Hepatocyte (in vitro differentiated cells): Measurements from ENCODE around the gene KRT6B. TPM values are rescaled to one million over a fixed set of nuclear protein-coding genes. Genes with fewer than 3 reads are reported as not detected.

ENCODE experiments used
- DNase-seq: peaks from one replicate; pipeline ENCODE4 v3.0.0-alpha.2; 2016; ENCODE audit warnings: low spot score
- H2AFZ ChIP-seq: fragments of 200-600 bp; sonication (generic); 2 replicates; pipeline ENCODE4 v1.6.0; 2016; ENCODE audit warnings: antibody characterized with exemption, mild to moderate bottlenecking
- H3K27ac ChIP-seq: fragments of 200-600 bp; sonication (generic); 2 replicates; pipeline ENCODE4 v1.5.1; 2016; ENCODE audit warnings: mild to moderate bottlenecking
- H3K27me3 ChIP-seq: fragments of 200-600 bp; sonication (generic); 2 replicates; pipeline ENCODE4 v1.6.1; 2016
- H3K36me3 ChIP-seq: fragments of 200-600 bp; sonication (generic); replicated peaks from 2 replicates; pipeline ENCODE4 v1.5.1; 2016; ENCODE audit warnings: low read depth; ENCODE audit not compliant: insufficient read depth
- H3K4me1 ChIP-seq: fragments of 200-600 bp; sonication (generic); 2 replicates; pipeline ENCODE4 v1.5.1; 2016; ENCODE audit warnings: mild to moderate bottlenecking, moderate library complexity; ENCODE audit not compliant: insufficient read depth
- H3K4me2 ChIP-seq: fragments of 200-600 bp; sonication (generic); 2 replicates; pipeline ENCODE4 v1.6.0; 2016
- H3K4me3 ChIP-seq: fragments of 200-600 bp; sonication (generic); 2 replicates; pipeline ENCODE4 v1.5.1; 2016; ENCODE audit warnings: mild to moderate bottlenecking
- H3K79me2 ChIP-seq: fragments of 200-600 bp; sonication (generic); 2 replicates; pipeline ENCODE4 v1.6.0; 2017; ENCODE audit warnings: mild to moderate bottlenecking
- H3K9me2 ChIP-seq: fragments of 200-600 bp; sonication (generic); replicated peaks from 2 replicates; pipeline ENCODE4 v1.6.0; 2017; ENCODE audit warnings: mild to moderate bottlenecking; ENCODE audit not compliant: insufficient read depth
- H3K9me3 ChIP-seq: fragments of 200-600 bp; sonication (generic); 2 replicates; pipeline ENCODE4 v1.5.1; 2016; ENCODE audit warnings: low read depth, mild to moderate bottlenecking
- H4K20me1 ChIP-seq: fragments of 200-600 bp; sonication (generic); 2 replicates; pipeline ENCODE4 v1.6.0; 2016; ENCODE audit warnings: mild to moderate bottlenecking; ENCODE audit not compliant: insufficient read depth, poor library complexity, severe bottlenecking
- EZH2 ChIP-seq: fragments of 200-600 bp; sonication (generic); IDR thresholded peaks from 2 replicates; pipeline ENCODE4 v1.6.1; 2016; ENCODE audit warnings: antibody characterized with exemption, mild to moderate bottlenecking, borderline replicate concordance
- EZH2phosphoT487 ChIP-seq: fragments of 200-600 bp; sonication (generic); IDR thresholded peaks from one replicate; pipeline ENCODE4 v1.6.1; 2018; ENCODE audit warnings: antibody characterized with exemption, mild to moderate bottlenecking, low read depth, moderate library complexity; ENCODE audit not compliant: unreplicated experiment, severe bottlenecking
- WGBS: methylation state at CpG from one replicate; pipeline ENCODE4 v1.1.6; 2016; ENCODE audit warnings: low lambda C conversion rate; ENCODE audit errors: missing lambda C conversion rate; 5-methylcytosine and 5-hydroxymethylcytosine counted together
- polyA plus RNA-seq: library from polyadenylated mRNA; unstranded; fragments of >200 nt; fragmentation: Nextera tagmentation; extraction: Ambion mirVana; gene quantifications from 2 replicates; pipeline ENCODE4 v1.2.1, GENCODE V29; 2016
- total RNA-seq: library from RNA; depleted of rRNA; stranded (reverse); fragments of >200 nt; gene quantifications from 2 replicates; pipeline ENCODE4 v1.2.3, GENCODE V29; 2014
- TF ChIP-seq, protein P1 (sequence below): fragments of 200-600 bp; sonication (generic); IDR thresholded peaks from 2 replicates; pipeline ENCODE4 v1.5.1; 2016; ENCODE audit warnings: antibody characterized with exemption, mild to moderate bottlenecking; ENCODE audit not compliant: poor library complexity

The KRT6B gene
- total and polyA plus RNA-seq, 2 experiments from 2014 or later: 0.42 TPM; not detected in 1

DNA sequence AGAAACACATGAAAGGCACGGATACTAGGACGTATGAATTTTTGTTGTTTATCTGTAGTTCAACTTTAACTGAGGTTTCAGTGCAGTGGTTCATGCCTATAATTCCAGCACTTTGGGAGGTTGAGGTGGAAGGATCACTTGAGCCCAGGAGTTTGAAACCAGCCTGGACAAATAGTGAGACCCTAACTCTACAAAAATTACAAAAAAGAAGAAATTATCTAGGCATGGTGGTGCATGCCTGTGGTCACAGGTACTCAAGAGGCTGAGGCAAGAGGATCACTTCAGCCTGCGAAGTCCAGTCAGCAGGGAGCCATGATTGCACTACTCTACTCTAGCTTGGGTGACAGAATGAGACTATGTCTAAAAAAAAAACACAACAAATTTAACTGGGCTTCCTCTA, 8.0 kb downstream of the KRT6B start:
- WGBS: 92% methylated on average over 3 of the region's 3 CpGs
- no peak overlapping the region for H3K27ac ChIP-seq
- no peaks in the 10 kb centered on the region for H3K9me3 ChIP-seq
- H4K20me1 ChIP-seq: no peaks in the 10 kb centered on the region
- no peak overlapping the region for H3K4me3 ChIP-seq
- no peaks in the 10 kb centered on the region for H3K9me2 ChIP-seq
- no peak overlapping the region for H2AFZ ChIP-seq
- H3K79me2 ChIP-seq: no peaks in the 10 kb centered on the region
- DNase-seq: no peak
- H3K36me3 ChIP-seq: no peaks in the 10 kb centered on the region
- peaks cover 19% of the 10 kb centered on the region for H3K4me1 ChIP-seq
- TF ChIP-seq EZH2: no peak
- TF ChIP-seq EZH2phosphoT487: no peak
- TF ChIP-seq, protein P1, sequence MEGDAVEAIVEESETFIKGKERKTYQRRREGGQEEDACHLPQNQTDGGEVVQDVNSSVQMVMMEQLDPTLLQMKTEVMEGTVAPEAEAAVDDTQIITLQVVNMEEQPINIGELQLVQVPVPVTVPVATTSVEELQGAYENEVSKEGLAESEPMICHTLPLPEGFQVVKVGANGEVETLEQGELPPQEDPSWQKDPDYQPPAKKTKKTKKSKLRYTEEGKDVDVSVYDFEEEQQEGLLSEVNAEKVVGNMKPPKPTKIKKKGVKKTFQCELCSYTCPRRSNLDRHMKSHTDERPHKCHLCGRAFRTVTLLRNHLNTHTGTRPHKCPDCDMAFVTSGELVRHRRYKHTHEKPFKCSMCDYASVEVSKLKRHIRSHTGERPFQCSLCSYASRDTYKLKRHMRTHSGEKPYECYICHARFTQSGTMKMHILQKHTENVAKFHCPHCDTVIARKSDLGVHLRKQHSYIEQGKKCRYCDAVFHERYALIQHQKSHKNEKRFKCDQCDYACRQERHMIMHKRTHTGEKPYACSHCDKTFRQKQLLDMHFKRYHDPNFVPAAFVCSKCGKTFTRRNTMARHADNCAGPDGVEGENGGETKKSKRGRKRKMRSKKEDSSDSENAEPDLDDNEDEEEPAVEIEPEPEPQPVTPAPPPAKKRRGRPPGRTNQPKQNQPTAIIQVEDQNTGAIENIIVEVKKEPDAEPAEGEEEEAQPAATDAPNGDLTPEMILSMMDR: no peak
- H3K27me3 ChIP-seq: no peaks in the 10 kb centered on the region
- H3K4me2 ChIP-seq: no peak overlapping the region

DNA sequence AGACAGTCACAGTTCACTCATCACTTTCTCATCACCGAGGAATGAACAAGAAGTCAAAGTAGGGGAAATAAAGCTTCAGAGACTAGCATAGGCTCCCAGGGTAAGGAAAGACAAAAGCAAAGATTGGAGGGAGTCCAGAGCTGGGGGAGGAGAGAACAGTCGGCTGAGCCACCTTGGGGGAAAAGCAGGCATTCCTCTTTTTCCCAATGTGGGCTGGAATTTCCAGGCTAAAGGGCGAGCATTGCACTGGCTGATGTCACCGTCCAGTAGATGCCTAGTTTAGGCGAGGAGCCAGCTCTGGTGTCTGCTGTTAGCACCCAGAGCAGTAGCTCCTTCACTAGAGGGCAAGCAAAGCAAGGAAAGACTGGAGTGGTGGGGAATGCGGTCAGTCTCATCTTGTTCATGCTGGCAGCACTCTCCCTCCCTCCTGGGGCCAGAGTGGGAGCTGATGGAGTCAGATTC, 9.3 kb downstream of the KRT6B start:
- no peak overlapping the region for H3K4me2 ChIP-seq
- 30% methylated on average over 6 of the region's 6 CpGs for WGBS

DNA sequence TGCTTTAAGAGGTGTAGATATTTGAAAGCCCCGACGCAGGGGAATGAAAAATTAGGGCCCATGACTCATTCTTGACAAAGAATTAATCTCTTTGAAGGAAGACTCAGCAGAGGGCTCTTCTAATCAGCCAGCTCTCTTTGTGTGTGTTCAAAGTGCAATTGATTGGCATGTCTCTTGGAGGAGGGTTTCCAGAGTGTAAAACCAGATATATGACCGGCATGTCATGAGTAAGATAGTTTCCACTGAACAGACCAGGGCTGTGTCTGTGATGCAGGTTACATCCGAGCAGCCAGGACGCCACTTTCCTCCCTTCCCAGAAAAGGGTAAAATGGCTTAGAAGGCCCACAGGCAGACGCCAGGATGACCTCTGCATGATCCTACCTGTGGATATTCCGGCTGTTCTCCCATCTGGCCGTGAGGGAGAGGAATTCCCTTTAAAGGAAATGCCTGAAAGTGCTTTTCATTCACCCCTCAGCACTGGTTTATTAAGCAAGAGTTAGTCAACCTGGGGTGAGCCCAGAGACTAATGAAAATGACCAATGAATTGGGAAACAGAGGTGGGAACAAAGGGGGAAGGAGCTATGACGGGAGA, 10.5 kb downstream of the KRT6B start:
- no peaks in the 10 kb centered on the region for H3K36me3 ChIP-seq
- peak overlapping the region; percentile 36 for H3K4me2 ChIP-seq
- H3K79me2 ChIP-seq: no peaks in the 10 kb centered on the region
- peaks cover 24% of the 10 kb centered on the region for H3K4me1 ChIP-seq
- peak; percentile 71 for DNase-seq
- no peaks in the 10 kb centered on the region for H3K9me3 ChIP-seq
- WGBS: 34% methylated on average over 9 of the region's 9 CpGs
- no peak overlapping the region for H2AFZ ChIP-seq
- H3K4me3 ChIP-seq: no peak overlapping the region
- TF ChIP-seq EZH2: no peak
- TF ChIP-seq, protein P1: no peak
- no peak for TF ChIP-seq EZH2phosphoT487
- H3K9me2 ChIP-seq: no peaks in the 10 kb centered on the region
- H3K27ac ChIP-seq: peak overlapping the region; percentile 76
- no peaks in the 10 kb centered on the region for H3K27me3 ChIP-seq
- H4K20me1 ChIP-seq: no peaks in the 10 kb centered on the region

More for the DNA sequence above, 9.3 kb downstream of the KRT6B start:
- H3K36me3 ChIP-seq: no peaks in the 10 kb centered on the region
- DNase-seq: peak; percentile 73
- H3K27ac ChIP-seq: peak overlapping the region; percentile 76
- no peaks in the 10 kb centered on the region for H4K20me1 ChIP-seq
- no peaks in the 10 kb centered on the region for H3K9me3 ChIP-seq
- no peaks in the 10 kb centered on the region for H3K79me2 ChIP-seq
- no peaks in the 10 kb centered on the region for H3K27me3 ChIP-seq
- H3K4me1 ChIP-seq: peaks cover 19% of the 10 kb centered on the region
- H2AFZ ChIP-seq: no peak overlapping the region
- H3K4me3 ChIP-seq: no peak overlapping the region
- TF ChIP-seq, protein P1: peak; percentile 26
- TF ChIP-seq EZH2phosphoT487: no peak
- no peaks in the 10 kb centered on the region for H3K9me2 ChIP-seq
